ENCODE results near the gene CCDC188. TPM values are rescaled to one million over a fixed set of nuclear protein-coding genes. Genes with fewer than 3 reads are reported as not detected.
A peak's percentile ranks its signal among the peaks of the same experiment; 100 is the strongest.

Gene CCDC188
- total and polyA plus RNA-seq, 4 donors: 0.63 to 4.0 (median 1.4) TPM

DNA sequence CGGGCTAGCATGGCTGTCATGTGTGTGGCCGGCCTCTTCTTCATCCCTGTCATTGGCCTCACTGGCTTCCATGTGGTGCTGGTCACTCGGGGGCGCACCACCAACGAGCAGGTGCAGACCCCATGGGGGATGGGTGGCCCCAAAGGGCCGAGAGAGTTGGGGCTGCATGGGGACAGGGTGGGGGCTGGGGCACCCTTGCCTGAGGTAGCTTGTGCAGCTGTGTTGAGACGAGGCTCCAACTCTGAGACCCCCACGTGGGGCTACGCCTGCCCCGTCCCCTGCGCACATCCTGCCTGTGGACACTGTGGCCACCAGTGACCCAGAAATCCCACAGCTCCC is 10.8 kb downstream of the CCDC188 start:
- H3K9ac ChIP-seq (ENCODE audit: insufficient read depth in 1 of 2, low read length in 2 of 2): no peak overlapping the region
- H3K36me3 ChIP-seq (ENCODE audit: control insufficient read depth in 4 of 4, insufficient read depth in 4 of 4, low read length in 4 of 4): peaks cover 0 to 46% (median 0%) of the 10 kb centered on the region in 4 donors
- WGBS, 2 donors: 93 to 96% methylated on average over 11 of the region's 11 CpGs
- no peak overlapping the region for H3K27ac ChIP-seq (ENCODE audit: low read depth in 1 of 2, low read length in 1 of 2)
- no peaks in the 10 kb centered on the region for H3K9me3 ChIP-seq (ENCODE audit: control insufficient read depth in 4 of 4, insufficient read depth in 3 of 4, low read length in 3 of 4)
- DNase-seq: no peak
- H3K4me1 ChIP-seq (ENCODE audit: control insufficient read depth in 5 of 5, insufficient read depth in 5 of 5, low read length in 5 of 5): peaks cover 0 to 26% (median 7%) of the 10 kb centered on the region in 5 donors
- no peak overlapping the region for H3K4me3 ChIP-seq
- TF ChIP-seq, protein P1, sequence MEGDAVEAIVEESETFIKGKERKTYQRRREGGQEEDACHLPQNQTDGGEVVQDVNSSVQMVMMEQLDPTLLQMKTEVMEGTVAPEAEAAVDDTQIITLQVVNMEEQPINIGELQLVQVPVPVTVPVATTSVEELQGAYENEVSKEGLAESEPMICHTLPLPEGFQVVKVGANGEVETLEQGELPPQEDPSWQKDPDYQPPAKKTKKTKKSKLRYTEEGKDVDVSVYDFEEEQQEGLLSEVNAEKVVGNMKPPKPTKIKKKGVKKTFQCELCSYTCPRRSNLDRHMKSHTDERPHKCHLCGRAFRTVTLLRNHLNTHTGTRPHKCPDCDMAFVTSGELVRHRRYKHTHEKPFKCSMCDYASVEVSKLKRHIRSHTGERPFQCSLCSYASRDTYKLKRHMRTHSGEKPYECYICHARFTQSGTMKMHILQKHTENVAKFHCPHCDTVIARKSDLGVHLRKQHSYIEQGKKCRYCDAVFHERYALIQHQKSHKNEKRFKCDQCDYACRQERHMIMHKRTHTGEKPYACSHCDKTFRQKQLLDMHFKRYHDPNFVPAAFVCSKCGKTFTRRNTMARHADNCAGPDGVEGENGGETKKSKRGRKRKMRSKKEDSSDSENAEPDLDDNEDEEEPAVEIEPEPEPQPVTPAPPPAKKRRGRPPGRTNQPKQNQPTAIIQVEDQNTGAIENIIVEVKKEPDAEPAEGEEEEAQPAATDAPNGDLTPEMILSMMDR (IDR thresholded peaks at IDR 0.05; ENCODE audit: control extremely low read depth, extremely low read depth): no peak
- ATAC-seq (ENCODE audit: insufficient read depth, low FRiP score): no peak
- no peaks in the 10 kb centered on the region for H3K27me3 ChIP-seq (ENCODE audit: control insufficient read depth in 3 of 3, insufficient read depth in 3 of 3, low read length in 2 of 3)

DNA sequence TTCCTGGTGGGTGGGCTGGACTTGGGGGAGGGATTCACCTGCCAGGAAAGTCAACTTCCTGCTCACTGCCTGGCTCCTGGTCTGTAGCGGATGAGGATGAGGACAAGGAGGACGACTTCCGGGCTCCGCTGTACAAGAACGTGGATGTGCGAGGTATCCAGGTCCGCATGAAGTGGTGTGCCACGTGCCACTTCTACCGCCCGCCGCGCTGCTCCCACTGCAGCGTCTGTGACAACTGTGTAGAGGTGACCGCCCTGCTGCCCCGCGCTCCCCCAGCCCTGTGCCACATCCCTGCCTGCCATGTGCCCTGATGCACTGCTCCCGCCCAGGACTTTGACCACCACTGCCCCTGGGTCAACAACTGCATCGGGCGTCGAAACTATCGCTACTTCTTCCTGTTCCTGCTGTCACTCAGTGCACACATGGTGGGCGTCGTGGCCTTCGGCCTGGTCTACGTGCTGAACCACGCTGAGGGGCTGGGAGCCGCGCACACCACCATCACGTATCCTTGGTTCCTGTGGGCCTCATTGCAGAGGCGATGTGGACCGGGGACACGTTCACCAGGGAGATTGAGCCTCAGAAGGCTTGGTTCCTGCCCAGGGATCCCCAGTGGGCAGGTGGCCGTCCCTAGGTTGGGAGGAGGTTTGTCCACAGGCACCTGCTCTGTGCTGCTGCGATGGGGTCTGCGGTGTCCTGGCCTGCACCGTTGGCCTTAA is 11.3 kb downstream of the CCDC188 start:
- H3K27ac ChIP-seq (ENCODE audit: low read depth in 1 of 2, low read length in 1 of 2): no peak overlapping the region
- no peak for DNase-seq
- TF ChIP-seq, protein P1 (IDR thresholded peaks at IDR 0.05; ENCODE audit: control extremely low read depth, extremely low read depth): no peak
- no peak for ATAC-seq (ENCODE audit: insufficient read depth, low FRiP score)
- H3K4me1 ChIP-seq (ENCODE audit: control insufficient read depth in 5 of 5, insufficient read depth in 5 of 5, low read length in 5 of 5): peaks cover 0 to 27% (median 8%) of the 10 kb centered on the region in 5 donors
- H3K4me3 ChIP-seq: no peak overlapping the region
- peaks cover 0 to 43% (median 0%) of the 10 kb centered on the region in 4 donors for H3K36me3 ChIP-seq (ENCODE audit: control insufficient read depth in 4 of 4, insufficient read depth in 4 of 4, low read length in 4 of 4)
- no peaks in the 10 kb centered on the region for H3K27me3 ChIP-seq (ENCODE audit: control insufficient read depth in 3 of 3, insufficient read depth in 3 of 3, low read length in 2 of 3)
- no peak overlapping the region for H3K9ac ChIP-seq (ENCODE audit: insufficient read depth in 1 of 2, low read length in 2 of 2)
- no peaks in the 10 kb centered on the region for H3K9me3 ChIP-seq (ENCODE audit: control insufficient read depth in 4 of 4, insufficient read depth in 3 of 4, low read length in 3 of 4)
- WGBS, 2 donors: 95 to 97% methylated on average over 36 of the region's 36 CpGs

DNA sequence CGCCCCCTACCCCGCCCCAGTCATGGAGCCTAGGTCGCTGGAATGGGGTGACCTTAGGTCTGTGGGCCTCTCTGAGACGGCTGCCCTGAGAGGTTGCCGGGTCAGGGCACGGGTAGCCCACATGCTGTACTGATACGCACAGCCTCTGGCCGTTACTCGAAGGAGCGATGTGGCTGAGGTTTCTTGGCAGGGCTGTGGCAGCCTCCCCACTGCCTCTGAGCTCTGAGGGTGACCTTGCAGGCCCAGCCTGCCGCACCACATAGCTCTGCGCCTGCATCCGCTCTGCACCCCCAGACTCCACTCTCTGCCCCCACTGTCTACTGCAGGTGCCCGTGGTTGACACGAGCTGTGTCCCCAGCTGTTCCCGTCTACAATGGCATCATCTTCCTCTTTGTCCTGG is 12.0 kb downstream of the CCDC188 start:
- DNase-seq: no peak
- Histone ChIP-seq H3K36me3 (ENCODE audit: control insufficient read depth in 4 of 4, insufficient read depth in 4 of 4, low read length in 4 of 4) (peaks cover 0 to 43% (median 0%) of the 10 kb centered on the region in 4 donors), H3K27me3 (ENCODE audit: control insufficient read depth in 3 of 3, insufficient read depth in 3 of 3, low read length in 2 of 3) (no peaks in the 10 kb centered on the region), H3K27ac (ENCODE audit: low read depth in 1 of 2, low read length in 1 of 2) (no peak overlapping the region), H3K9ac (ENCODE audit: insufficient read depth in 1 of 2, low read length in 2 of 2) (no peak overlapping the region), H3K4me3 (no peak overlapping the region), H3K4me1 (ENCODE audit: control insufficient read depth in 5 of 5, insufficient read depth in 5 of 5, low read length in 5 of 5) (peaks cover 0 to 33% (median 8%) of the 10 kb centered on the region in 5 donors), H3K9me3 (ENCODE audit: control insufficient read depth in 4 of 4, insufficient read depth in 3 of 4, low read length in 3 of 4) (no peaks in the 10 kb centered on the region)
- ATAC-seq (ENCODE audit: insufficient read depth, low FRiP score): no peak
- TF ChIP-seq, protein P1 (IDR thresholded peaks at IDR 0.05; ENCODE audit: control extremely low read depth, extremely low read depth): no peak
- WGBS, 2 donors: 89 to 90% methylated on average over 16 of the region's 16 CpGs

DNA sequence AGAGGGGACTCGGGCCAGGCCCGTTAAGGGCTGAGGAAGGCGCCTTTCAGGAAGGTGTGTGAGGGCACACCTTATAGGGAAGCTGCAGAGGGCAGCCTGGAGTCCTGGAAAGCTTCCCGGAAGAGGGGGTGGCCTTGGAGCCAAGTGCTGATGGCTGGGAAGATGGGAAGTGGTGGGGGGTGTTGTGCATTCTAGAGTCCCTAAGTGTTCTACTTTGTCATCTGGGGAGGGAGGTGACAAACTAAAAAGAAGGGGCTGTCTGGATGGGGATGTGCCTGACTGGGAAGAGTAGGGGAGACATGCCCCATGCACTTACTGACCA is 12.5 kb downstream of the CCDC188 start:
- Histone ChIP-seq H3K9ac (ENCODE audit: insufficient read depth in 1 of 2, low read length in 2 of 2) (no peak overlapping the region), H3K27me3 (ENCODE audit: control insufficient read depth in 3 of 3, insufficient read depth in 3 of 3, low read length in 2 of 3) (no peaks in the 10 kb centered on the region), H3K9me3 (ENCODE audit: control insufficient read depth in 4 of 4, insufficient read depth in 3 of 4, low read length in 3 of 4) (no peaks in the 10 kb centered on the region), H3K27ac (ENCODE audit: low read depth in 1 of 2, low read length in 1 of 2) (peak overlapping the region in 1 of 2 donors; percentile 18), H3K36me3 (ENCODE audit: control insufficient read depth in 4 of 4, insufficient read depth in 4 of 4, low read length in 4 of 4) (peaks cover 0 to 38% (median 0%) of the 10 kb centered on the region in 4 donors), H3K4me3 (no peak overlapping the region), H3K4me1 (ENCODE audit: control insufficient read depth in 5 of 5, insufficient read depth in 5 of 5, low read length in 5 of 5) (peaks cover 0 to 36% (median 8%) of the 10 kb centered on the region in 5 donors)
- TF ChIP-seq, protein P1 (IDR thresholded peaks at IDR 0.05; ENCODE audit: control extremely low read depth, extremely low read depth): no peak
- WGBS, 2 donors: 63 to 64% methylated on average over 4 of the region's 4 CpGs
- ATAC-seq (ENCODE audit: insufficient read depth, low FRiP score) (no peak), DNase-seq (no peak)
